GM12878 (cell line): Measurements from ENCODE around the gene FBF1. TPM values are rescaled to one million over a fixed set of nuclear protein-coding genes. Genes with fewer than 3 reads are reported as not detected.

Source experiments
- BRCA1 ChIP-seq: IDR thresholded peaks from 2 replicates; pipeline ENCODE4 v1.6.1; 2011; ENCODE audit warnings: low read depth, low read length, improper control_type of control experiment
- CUX1 ChIP-seq: IDR thresholded peaks from 2 replicates; pipeline ENCODE4 v1.6.1; 2012; ENCODE audit warnings: improper control_type of control experiment, low read depth, low read length; ENCODE audit not compliant: insufficient replicate concordance
- HDGF ChIP-seq: fragments of 450-650 bp; IDR thresholded peaks from 2 replicates; pipeline ENCODE4 v1.6.1; 2016; ENCODE audit warnings: antibody characterized with exemption
- IKZF2 ChIP-seq, 2 experiments: fragments of 450-650 bp; IDR thresholded peaks; 2 replicates each; pipeline ENCODE4 v1.6.1; 2017; ENCODE audit warnings: mild to moderate bottlenecking in 2 of 2, moderate library complexity in 2 of 2
- LARP7 ChIP-seq: fragments of 450-650 bp; IDR thresholded peaks from 2 replicates; pipeline ENCODE4 v1.6.1; 2017; ENCODE audit warnings: mild to moderate bottlenecking
- NRF1 ChIP-seq: conservative IDR thresholded peaks from 2 replicates; pipeline ENCODE4 v1.6.1; 2011; ENCODE audit warnings: mild to moderate bottlenecking, low read depth, low read length, improper control_type of control experiment
- RELA ChIP-seq: fragments of 450-650 bp; IDR thresholded peaks from 2 replicates; pipeline ENCODE4 v1.8.0; 2014; ENCODE audit warnings: borderline replicate concordance; ENCODE audit not compliant: partially characterized antibody
- SIX5 ChIP-seq: IDR thresholded peaks from 2 replicates; pipeline ENCODE4 v1.6.1; 2011; ENCODE audit warnings: mild to moderate bottlenecking, low read depth, low read length, moderate library complexity; ENCODE audit not compliant: severe bottlenecking
- TAF1 ChIP-seq: IDR thresholded peaks from 2 replicates; pipeline ENCODE4 v1.6.1; 2011; ENCODE audit warnings: mild to moderate bottlenecking, low read depth, low read length, borderline replicate concordance
- ZNF384 ChIP-seq: IDR thresholded peaks from 2 replicates; pipeline ENCODE4 v1.6.1; 2012; ENCODE audit warnings: low read depth, mild to moderate bottlenecking, low read length, improper control_type of control experiment, borderline replicate concordance
- polyA plus RNA-seq, 11 experiments: library from polyadenylated mRNA; depleted of rRNA in 4 of 11; unstranded in 6 of 11; stranded (reverse) in 5 of 11; fragments of >200 nt; fragmentation: Nextera tagmentation in 4 of 11; fragmentation: Illumina TruSeq in 1 of 11; extraction: Ambion mirVana in 4 of 11; extraction: Trizol in 1 of 11; gene quantifications; 1 replicate in 1 of 11; 2 replicates in 10 of 11; pipeline versions ENCODE4 v1.2.1 to v1.2.3, GENCODE V29; 2011 to 2016; ENCODE audit warnings: inconsistent platforms in 2 of 11, missing spikeins in 2 of 11, low read depth in 1 of 11
- total RNA-seq, 4 experiments: library from RNA; depleted of rRNA in 3 of 4; stranded (reverse); fragments of >200 nt in 3 of 4; fragmentation: Illumina TruSeq in 1 of 4; extraction: Trizol in 1 of 4; gene quantifications; 2 replicates each; pipeline versions ENCODE4 v1.2.1 to v1.2.3, GENCODE V29; 2013 to 2021
- TF ChIP-seq, protein P1 (sequence below): fragments of 450-650 bp; formaldehyde crosslinking; IDR thresholded peaks from 2 replicates; pipeline ENCODE4 v1.4.0; 2022; ENCODE audit warnings: mild to moderate bottlenecking, moderate library complexity
- TF ChIP-seq, protein P2 (sequence below): IDR thresholded peaks from 2 replicates; pipeline ENCODE4 v1.6.1; 2012; ENCODE audit warnings: low read depth, low read length, improper control_type of control experiment
- TF ChIP-seq, protein P3 (sequence below): fragments of 450-650 bp; IDR thresholded peaks from 2 replicates; pipeline ENCODE4 v1.6.1; 2016; ENCODE audit warnings: mild to moderate bottlenecking
- TF ChIP-seq, protein P4 (sequence below): fragments of 450-650 bp; IDR thresholded peaks from 2 replicates; pipeline ENCODE4 v1.6.1; 2018; ENCODE audit warnings: borderline replicate concordance, mild to moderate bottlenecking; ENCODE audit not compliant: partially characterized antibody

Gene FBF1
- total and polyA plus RNA-seq, 10 of the 15 experiments (the other 5 are each of a cell fraction or from before 2014, with no cell fraction given): 0.29 to 15.0 (median 7.0) TPM

DNA sequence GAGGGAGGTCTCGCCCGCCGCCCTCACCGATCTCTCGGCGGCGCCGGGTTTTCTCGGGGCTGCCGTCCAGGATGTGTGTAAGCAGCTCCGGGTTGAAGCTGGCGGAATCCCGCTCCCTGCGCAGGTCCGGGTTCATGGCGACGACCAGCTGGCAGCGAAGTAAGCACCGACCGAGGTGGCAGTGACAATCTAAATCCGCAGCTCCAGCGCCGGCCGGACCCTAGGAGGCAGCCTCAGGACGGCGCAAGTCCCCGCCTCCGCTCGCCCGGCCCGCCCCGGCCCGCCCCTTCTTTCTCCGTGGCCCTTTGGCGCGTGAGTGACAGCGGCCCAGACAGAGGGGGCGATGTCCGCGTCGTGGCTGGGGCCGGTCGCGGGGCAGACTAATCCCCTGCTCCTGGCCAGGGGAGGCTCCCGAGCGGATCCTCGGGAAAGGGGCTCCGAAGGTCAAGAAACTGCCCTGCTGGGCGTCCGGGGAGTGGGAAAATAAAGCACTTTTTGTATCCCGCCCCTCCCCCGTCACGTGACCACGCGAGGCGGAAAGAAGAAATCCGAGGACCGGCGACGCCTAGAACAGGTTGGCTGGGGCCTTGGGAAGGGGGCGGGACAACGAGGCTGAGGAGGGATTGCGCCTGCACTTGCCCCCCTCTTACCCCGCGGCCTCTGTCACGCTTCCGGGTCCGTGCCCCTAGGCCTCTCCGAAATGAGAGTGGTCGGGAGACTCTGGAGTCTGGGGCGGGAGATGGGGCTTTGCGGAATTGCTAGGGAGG is 38.3 kb upstream of the FBF1 start, which contains the start of the genes ACOX1 and TEN1 (continued):
- TF ChIP-seq, protein P1, sequence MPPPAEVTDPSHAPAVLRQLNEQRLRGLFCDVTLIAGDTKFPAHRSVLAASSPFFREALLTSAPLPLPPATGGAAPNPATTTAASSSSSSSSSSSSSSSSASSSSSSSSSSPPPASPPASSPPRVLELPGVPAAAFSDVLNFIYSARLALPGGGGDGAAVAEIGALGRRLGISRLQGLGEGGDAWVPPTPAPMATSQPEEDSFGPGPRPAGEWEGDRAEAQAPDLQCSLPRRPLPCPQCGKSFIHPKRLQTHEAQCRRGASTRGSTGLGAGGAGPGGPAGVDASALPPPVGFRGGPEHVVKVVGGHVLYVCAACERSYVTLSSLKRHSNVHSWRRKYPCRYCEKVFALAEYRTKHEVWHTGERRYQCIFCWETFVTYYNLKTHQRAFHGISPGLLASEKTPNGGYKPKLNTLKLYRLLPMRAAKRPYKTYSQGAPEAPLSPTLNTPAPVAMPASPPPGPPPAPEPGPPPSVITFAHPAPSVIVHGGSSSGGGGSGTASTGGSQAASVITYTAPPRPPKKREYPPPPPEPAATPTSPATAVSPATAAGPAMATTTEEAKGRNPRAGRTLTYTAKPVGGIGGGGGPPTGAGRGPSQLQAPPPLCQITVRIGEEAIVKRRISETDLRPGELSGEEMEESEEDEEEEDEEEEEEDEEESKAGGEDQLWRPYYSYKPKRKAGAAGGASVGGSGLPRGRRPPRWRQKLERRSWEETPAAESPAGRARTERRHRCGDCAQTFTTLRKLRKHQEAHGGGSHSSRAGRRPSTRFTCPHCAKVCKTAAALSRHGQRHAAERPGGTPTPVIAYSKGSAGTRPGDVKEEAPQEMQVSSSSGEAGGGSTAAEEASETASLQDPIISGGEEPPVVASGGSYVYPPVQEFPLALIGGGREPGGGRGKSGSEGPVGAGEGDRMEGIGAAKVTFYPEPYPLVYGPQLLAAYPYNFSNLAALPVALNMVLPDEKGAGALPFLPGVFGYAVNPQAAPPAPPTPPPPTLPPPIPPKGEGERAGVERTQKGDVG (CRISPR knock-in tag): peak; percentile 67; the same call in 1 of the 2 replicates
- TF ChIP-seq LARP7 (no peak; the same call in 1 of the 2 replicates), NRF1 (no peak), RELA (peak; percentile 23), ZNF384 (no peak), CUX1 (no peak), IKZF2 (IDR thresholded peaks at IDR 0.05) (peak; percentile 36 to 70), TAF1 (peak; percentile 98), BRCA1 (no peak), HDGF (no peak), SIX5 (no peak)
- TF ChIP-seq, protein P2, sequence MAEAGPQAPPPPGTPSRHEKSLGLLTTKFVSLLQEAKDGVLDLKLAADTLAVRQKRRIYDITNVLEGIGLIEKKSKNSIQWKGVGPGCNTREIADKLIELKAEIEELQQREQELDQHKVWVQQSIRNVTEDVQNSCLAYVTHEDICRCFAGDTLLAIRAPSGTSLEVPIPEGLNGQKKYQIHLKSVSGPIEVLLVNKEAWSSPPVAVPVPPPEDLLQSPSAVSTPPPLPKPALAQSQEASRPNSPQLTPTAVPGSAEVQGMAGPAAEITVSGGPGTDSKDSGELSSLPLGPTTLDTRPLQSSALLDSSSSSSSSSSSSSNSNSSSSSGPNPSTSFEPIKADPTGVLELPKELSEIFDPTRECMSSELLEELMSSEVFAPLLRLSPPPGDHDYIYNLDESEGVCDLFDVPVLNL: no peak
- TF ChIP-seq, protein P3, sequence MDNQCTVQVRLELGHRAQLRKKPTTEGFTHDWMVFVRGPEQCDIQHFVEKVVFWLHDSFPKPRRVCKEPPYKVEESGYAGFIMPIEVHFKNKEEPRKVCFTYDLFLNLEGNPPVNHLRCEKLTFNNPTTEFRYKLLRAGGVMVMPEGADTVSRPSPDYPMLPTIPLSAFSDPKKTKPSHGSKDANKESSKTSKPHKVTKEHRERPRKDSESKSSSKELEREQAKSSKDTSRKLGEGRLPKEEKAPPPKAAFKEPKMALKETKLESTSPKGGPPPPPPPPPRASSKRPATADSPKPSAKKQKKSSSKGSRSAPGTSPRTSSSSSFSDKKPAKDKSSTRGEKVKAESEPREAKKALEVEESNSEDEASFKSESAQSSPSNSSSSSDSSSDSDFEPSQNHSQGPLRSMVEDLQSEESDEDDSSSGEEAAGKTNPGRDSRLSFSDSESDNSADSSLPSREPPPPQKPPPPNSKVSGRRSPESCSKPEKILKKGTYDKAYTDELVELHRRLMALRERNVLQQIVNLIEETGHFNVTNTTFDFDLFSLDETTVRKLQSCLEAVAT: no peak
- TF ChIP-seq, protein P4, sequence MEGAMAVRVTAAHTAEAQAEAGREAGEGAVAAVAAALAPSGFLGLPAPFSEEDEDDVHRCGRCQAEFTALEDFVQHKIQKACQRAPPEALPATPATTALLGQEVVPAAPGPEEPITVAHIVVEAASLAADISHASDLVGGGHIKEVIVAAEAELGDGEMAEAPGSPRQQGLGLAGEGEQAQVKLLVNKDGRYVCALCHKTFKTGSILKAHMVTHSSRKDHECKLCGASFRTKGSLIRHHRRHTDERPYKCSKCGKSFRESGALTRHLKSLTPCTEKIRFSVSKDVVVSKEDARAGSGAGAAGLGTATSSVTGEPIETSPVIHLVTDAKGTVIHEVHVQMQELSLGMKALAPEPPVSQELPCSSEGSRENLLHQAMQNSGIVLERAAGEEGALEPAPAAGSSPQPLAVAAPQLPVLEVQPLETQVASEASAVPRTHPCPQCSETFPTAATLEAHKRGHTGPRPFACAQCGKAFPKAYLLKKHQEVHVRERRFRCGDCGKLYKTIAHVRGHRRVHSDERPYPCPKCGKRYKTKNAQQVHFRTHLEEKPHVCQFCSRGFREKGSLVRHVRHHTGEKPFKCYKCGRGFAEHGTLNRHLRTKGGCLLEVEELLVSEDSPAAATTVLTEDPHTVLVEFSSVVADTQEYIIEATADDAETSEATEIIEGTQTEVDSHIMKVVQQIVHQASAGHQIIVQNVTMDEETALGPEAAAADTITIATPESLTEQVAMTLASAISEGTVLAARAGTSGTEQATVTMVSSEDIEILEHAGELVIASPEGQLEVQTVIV: peak; percentile 81
